HepG2 (cell line): ENCODE results near the gene TMEM117. TPM values are rescaled to one million over a fixed set of nuclear protein-coding genes. Genes with fewer than 3 reads are reported as not detected.
"Not testable (repeated sequence)": the region's sequence is repeated elsewhere in the genome, so short reads cannot be mapped to it uniquely, and the experiment has no call there.

ENCODE experiments used
- ATAC-seq: fragments of 200-7000 bp; cut with Tn5 transposase; 3 replicates; pipeline ENCODE4 v1.9.1; 2020; ENCODE audit warnings: mild to moderate bottlenecking, moderate library complexity
- BruUV-seq: library from RNA; stranded (reverse); fragments of 400-500 nt; replicated peaks from 2 replicates; lab custom pipeline; 2021; lab: Mats Ljungman, UMichigan
- CTCF ChIA-PET: fragments of 300-600 bp; formaldehyde crosslinking; extraction: SDS; loops from one replicate; lab custom pipeline; 2021; ENCODE audit warnings: low total read pairs, inconsistent platforms, low intra/inter-chr PET ratio; lab: Yijun Ruan, JAX
- POLR2A ChIA-PET: fragments of 350-600 bp; sonication (Branson Sonifier 250); formaldehyde crosslinking; loops from one replicate; lab custom pipeline; 2020; ENCODE audit warnings: antibody characterized with exemption, inconsistent platforms; lab: Yijun Ruan, JAX
- DNase-seq: peaks from one replicate; pipeline ENCODE4 v3.0.0-alpha.2; 2015; ENCODE audit warnings: low spot score
- FAIRE-seq: peaks from 3 replicates; lab custom pipeline; 2011; peaks lifted over from hg19 to GRCh38; lab: Jason Lieb, UNC
- H2AFZ ChIP-seq: one replicate; pipeline ENCODE4 v1.6.1; 2011; ENCODE audit warnings: low read length, inconsistent platforms
- H3K27ac ChIP-seq: fragments of 300-600 bp; 3 replicates; pipeline ENCODE4 v1.8.0; 2011; ENCODE audit warnings: mixed run types, mild to moderate bottlenecking, mixed read lengths, low read length, inconsistent platforms; ENCODE audit not compliant: insufficient read depth; ENCODE audit errors: extremely low read length
- H3K27me3 ChIP-seq, 2 experiments: fragments of 200-600 bp in 1 of 2; 2 replicates in 1 of 2; 3 replicates in 1 of 2; pipeline versions ENCODE4 v1.6.0 to v1.8.0; 2011; ENCODE audit warnings: low read length in 2 of 2, mild to moderate bottlenecking in 2 of 2, moderate library complexity in 2 of 2, inconsistent platforms in 1 of 2; ENCODE audit not compliant: insufficient read depth in 2 of 2, control insufficient read depth in 1 of 2
- H3K36me3 ChIP-seq, 2 experiments: fragments of 200-600 bp in 1 of 2; replicated peaks in 1 of 2; 2 replicates in 1 of 2; 3 replicates in 1 of 2; pipeline versions ENCODE4 v1.5.1 to v1.8.0; 2011; ENCODE audit warnings: low read length in 2 of 2, inconsistent platforms in 1 of 2; ENCODE audit not compliant: insufficient read depth in 2 of 2, control insufficient read depth in 1 of 2
- H3K4me1 ChIP-seq: 2 replicates; pipeline ENCODE4 v1.5.1; 2012; ENCODE audit warnings: low read length, inconsistent platforms; ENCODE audit not compliant: insufficient read depth
- H3K4me2 ChIP-seq: 2 replicates; pipeline ENCODE4 v1.6.0; 2011; ENCODE audit warnings: low read depth, low read length, inconsistent platforms
- H3K4me3 ChIP-seq, 3 experiments: fragments of 200-600 bp in 1 of 3; sonication (generic), shearing (Covaris generic) in 1 of 3; replicated peaks in 1 of 3; 2 replicates each; pipeline ENCODE4 v1.5.1; 2011 to 2016; ENCODE audit warnings: low read length in 3 of 3, inconsistent platforms in 2 of 3, low read depth in 2 of 3, mild to moderate bottlenecking in 2 of 3, control low read depth in 1 of 3, mixed read lengths in 1 of 3; ENCODE audit not compliant: insufficient read depth in 1 of 3
- H3K79me2 ChIP-seq: one replicate; pipeline ENCODE4 v1.6.1; 2011; ENCODE audit warnings: low read length, inconsistent platforms; ENCODE audit not compliant: insufficient read depth
- H3K9ac ChIP-seq: 2 replicates; pipeline ENCODE4 v1.6.0; 2011; ENCODE audit warnings: mild to moderate bottlenecking, low read depth, low read length, inconsistent platforms; ENCODE audit not compliant: insufficient read depth
- H3K9me3 ChIP-seq: 2 replicates; pipeline ENCODE4 v1.5.1; 2012; ENCODE audit warnings: mild to moderate bottlenecking, low read length
- H4K20me1 ChIP-seq: 2 replicates; pipeline ENCODE4 v1.6.0; 2011; ENCODE audit warnings: inconsistent platforms, mild to moderate bottlenecking, low read length, moderate library complexity; ENCODE audit not compliant: insufficient read depth
- EP300 ChIP-seq, 3 experiments: sonication (generic) in 1 of 3; formaldehyde crosslinking in 1 of 3; IDR thresholded peaks; 2 replicates each; pipeline versions ENCODE4 v1.5.1 to v1.6.1; 2011 to 2020; ENCODE audit warnings: low read depth in 2 of 3, low read length in 2 of 3, borderline replicate concordance in 1 of 3, improper control_type of control experiment in 1 of 3, mild to moderate bottlenecking in 1 of 3, missing genetic modification reagents in 1 of 3, moderate library complexity in 1 of 3
- FOXP1 ChIP-seq, 2 experiments: fragments of 450-650 bp in 1 of 2; IDR thresholded peaks; 2 replicates each; pipeline ENCODE4 v1.6.1; 2017 to 2018; ENCODE audit warnings: antibody characterized with exemption in 1 of 2
- GATA4 ChIP-seq: sonication (generic); IDR thresholded peaks from 2 replicates; pipeline ENCODE4 v1.6.1; 2016; ENCODE audit warnings: antibody characterized with exemption, low read depth, borderline replicate concordance
- GFI1 ChIP-seq: sonication (generic); formaldehyde crosslinking; IDR thresholded peaks from 2 replicates; pipeline ENCODE4 v1.5.0; 2020; ENCODE audit warnings: missing genetic modification reagents, mild to moderate bottlenecking, borderline replicate concordance
- HNF4A ChIP-seq: sonication (generic); formaldehyde crosslinking; IDR thresholded peaks from 2 replicates; pipeline ENCODE4 v1.4.0; 2020; ENCODE audit warnings: missing genetic modification reagents
- HNF4G ChIP-seq, 2 experiments: sonication (generic) in 1 of 2; formaldehyde crosslinking in 1 of 2; IDR thresholded peaks; 2 replicates each; pipeline versions ENCODE4 v1.4.0 to v1.6.1; 2011 to 2020; ENCODE audit warnings: borderline replicate concordance in 2 of 2, low read depth in 2 of 2, mild to moderate bottlenecking in 2 of 2, low read length in 1 of 2, missing genetic modification reagents in 1 of 2, moderate library complexity in 1 of 2
- MTA3 ChIP-seq: sonication (generic); formaldehyde crosslinking; IDR thresholded peaks from 2 replicates; pipeline ENCODE4 v1.4.0; 2020; ENCODE audit warnings: missing genetic modification reagents
- NCOR1 ChIP-seq: fragments of 200-600 bp; sonication (generic); IDR thresholded peaks from 2 replicates; pipeline ENCODE4 v1.7.0; 2017; ENCODE audit warnings: antibody characterized with exemption, low read length, borderline replicate concordance
- NR2C2 ChIP-seq: sonication (generic); formaldehyde crosslinking; IDR thresholded peaks from 2 replicates; pipeline ENCODE4 v1.4.0; 2020; ENCODE audit warnings: missing genetic modification reagents, mild to moderate bottlenecking, moderate library complexity, borderline replicate concordance
- NR2F2 ChIP-seq: IDR thresholded peaks from 2 replicates; pipeline ENCODE4 v1.6.1; 2012; ENCODE audit warnings: low read depth, inconsistent platforms, borderline replicate concordance
- SOX13 ChIP-seq, 3 experiments: fragments of 450-650 bp in 1 of 3; sonication (generic) in 1 of 3; formaldehyde crosslinking in 1 of 3; IDR thresholded peaks in 2 of 3; conservative IDR thresholded peaks in 1 of 3; 2 replicates each; pipeline versions ENCODE4 v1.5.0 to v1.6.1; 2016 to 2020; ENCODE audit warnings: antibody characterized with exemption in 1 of 3, mild to moderate bottlenecking in 1 of 3, missing compliant biosample characterization in 1 of 3, missing genetic modification reagents in 1 of 3, moderate library complexity in 1 of 3
- TCF7 ChIP-seq: sonication (generic); IDR thresholded peaks from 2 replicates; pipeline ENCODE4 v1.6.1; 2016; ENCODE audit warnings: antibody characterized with exemption, low read depth
- ZMYM2 ChIP-seq: sonication (generic); formaldehyde crosslinking; IDR thresholded peaks from 2 replicates; pipeline ENCODE4 v1.8.0; 2022; ENCODE audit warnings: mild to moderate bottlenecking, missing genetic modification reagents
- ZNF451 ChIP-seq: sonication (generic); formaldehyde crosslinking; IDR thresholded peaks from 2 replicates; pipeline ENCODE4 v1.5.0; 2020; ENCODE audit warnings: mild to moderate bottlenecking, missing genetic modification reagents
- WGBS: methylation state at CpG from one replicate; pipeline ENCODE4 v1.1.6; 2017; ENCODE audit warnings: low lambda C conversion rate; 5-methylcytosine and 5-hydroxymethylcytosine counted together
- in situ Hi-C: cut with HindIII; loops from 2 replicates; pipeline ENCODE4 v1.10.0; 2017; ENCODE audit warnings: low pct_unique_long_range_greater_than_20kb; ENCODE audit not compliant: extremely low pct_ligation_motif_present
- intact Hi-C: fragments of 100-400 bp; cut with micrococcal nuclease; formaldehyde crosslinking; loops from one replicate; pipeline ENCODE4 v1.10.0; 2022; ENCODE audit not compliant: unreplicated experiment
- polyA plus RNA-seq, 8 experiments: library from polyadenylated mRNA; depleted of rRNA in 3 of 8; stranded (reverse) in 7 of 8; unstranded in 1 of 8; fragments of >200 nt; fragmentation: Illumina TruSeq in 4 of 8; extraction: Trizol in 4 of 8; gene quantifications; 2 replicates each; pipeline versions ENCODE4 v1.2.1 to v1.2.3, GENCODE V29; 2011 to 2016; ENCODE audit warnings: low read depth in 4 of 8, missing spikeins in 1 of 8, mixed read lengths in 1 of 8; ENCODE audit not compliant: insufficient read depth in 1 of 8
- total RNA-seq, 5 experiments: library from RNA; depleted of rRNA; stranded (reverse); fragments of >200 nt; fragmentation: Illumina TruSeq; extraction: Trizol; gene quantifications; 2 replicates each; pipeline ENCODE4 v1.2.3, GENCODE V29; 2016; ENCODE audit warnings: low read depth in 1 of 5
- TF ChIP-seq, protein P1 (sequence below): sonication (generic); formaldehyde crosslinking; IDR thresholded peaks from 2 replicates; pipeline ENCODE4 v1.5.0; 2020; ENCODE audit warnings: missing genetic modification reagents, mild to moderate bottlenecking, borderline replicate concordance
- TF ChIP-seq, protein P2 (sequence below): sonication (generic); formaldehyde crosslinking; conservative IDR thresholded peaks from 2 replicates; pipeline ENCODE4 v1.4.0; 2020; ENCODE audit warnings: mild to moderate bottlenecking, missing genetic modification reagents, moderate library complexity

The TMEM117 gene
- total and polyA plus RNA-seq, 2 of the 13 experiments (the other 11 are each of a cell fraction or from before 2014, with no cell fraction given), result 2.8 to 8.5 TPM

DNA sequence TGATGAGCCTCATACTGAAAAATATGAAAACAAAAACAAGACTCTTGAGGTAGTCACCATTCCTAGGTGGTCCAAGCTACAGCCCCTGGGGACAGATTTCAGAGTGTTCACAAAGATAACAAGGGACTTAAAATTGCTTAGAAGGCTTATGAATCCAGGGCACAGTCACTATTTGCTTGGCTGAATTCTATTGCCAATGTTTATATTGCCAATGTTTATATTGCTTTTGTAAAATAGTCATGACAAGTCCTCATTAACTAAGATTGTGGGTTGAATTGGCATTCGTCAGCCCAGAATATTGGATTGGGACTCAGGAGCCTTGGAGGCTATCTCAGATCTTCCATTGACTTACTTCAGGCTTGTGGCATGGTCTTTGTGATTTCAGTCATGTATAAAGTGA, 6.4 kb downstream of the TMEM117 start (continued):
- TF ChIP-seq ZNF451 (CRISPR knock-in tag) (no peak), MTA3 (CRISPR knock-in tag) (no peak)
- TF ChIP-seq, protein P1, sequence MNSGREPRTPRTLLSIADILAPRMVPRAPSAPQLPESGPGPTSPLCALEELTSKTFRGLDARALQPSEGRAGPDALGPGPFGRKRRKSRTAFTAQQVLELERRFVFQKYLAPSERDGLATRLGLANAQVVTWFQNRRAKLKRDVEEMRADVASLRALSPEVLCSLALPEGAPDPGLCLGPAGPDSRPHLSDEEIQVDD (CRISPR knock-in tag), result no peak

- H3K4me3 ChIP-seq; H3K4me2 ChIP-seq; H3K27me3 ChIP-seq; H2AFZ ChIP-seq; H3K9me3 ChIP-seq; H3K36me3 ChIP-seq; POLR2A ChIA-PET; FAIRE-seq; H4K20me1 ChIP-seq; CTCF ChIA-PET; H3K9ac ChIP-seq; H3K27ac ChIP-seq; ATAC-seq; intact Hi-C loops; H3K79me2 ChIP-seq; in situ Hi-C loops; TF ChIP-seq EP300 (CRISPR knock-in tag; IDR thresholded peaks at IDR 0.05; ENCODE audit: borderline replicate concordance); SOX13 (IDR thresholded peaks at IDR 0.05); HNF4G (CRISPR knock-in tag; IDR thresholded peaks at IDR 0.05; ENCODE audit: borderline replicate concordance, low read depth); FOXP1 (IDR thresholded peaks at IDR 0.05): not testable (repeated sequence)
- 63% methylated on average over 4 of the region's 4 CpGs for WGBS
- DNase-seq, result peak; percentile 21
- peaks cover 14% of the 10 kb centered on the region for H3K4me1 ChIP-seq
- TSS peak; percentile 21 for BruUV-seq
- TF ChIP-seq TCF7, result peak; percentile 35; the same call in 1 of the 2 replicates
- TF ChIP-seq ZMYM2 (CRISPR knock-in tag), result 0 out of 2 replicates have a peak, but pooled peaks have one; percentile 40
- peak; percentile 32; the same call in 1 of the 2 replicates for TF ChIP-seq NR2F2
- 0 out of 2 replicates have a peak, but pooled peaks have one; percentile 23 for TF ChIP-seq GATA4
- TF ChIP-seq EP300 (IDR thresholded peaks at IDR 0.05; ENCODE audit: low read depth in 2 of 2, low read length in 2 of 2), result 0 out of 4 replicates have a peak, but pooled peaks of 1 of the 2 experiments have one; percentile 7
- peak; percentile 70 for TF ChIP-seq NR2C2 (CRISPR knock-in tag)
- TF ChIP-seq SOX13 (CRISPR knock-in tag; conservative IDR thresholded peaks at IDR 0.05 in 1 of 2, IDR thresholded peaks at IDR 0.05 in 1 of 2), result peak in 1 of 2 experiments; percentile 46; a peak in 2 of 4 replicates
- peak; percentile 59; the same call in 1 of the 2 replicates for TF ChIP-seq NCOR1
- TF ChIP-seq HNF4A (CRISPR knock-in tag), result peak; percentile 81
- TF ChIP-seq HNF4G (IDR thresholded peaks at IDR 0.05; ENCODE audit: borderline replicate concordance, low read depth, low read length), result peak; percentile 53; the same call in 1 of the 2 replicates
- TF ChIP-seq GFI1 (CRISPR knock-in tag), result peak; percentile 41; the same call in 1 of the 2 replicates
- TF ChIP-seq FOXP1 (CRISPR knock-in tag; IDR thresholded peaks at IDR 0.05), result peak; percentile 45; the same call in 1 of the 2 replicates
- TF ChIP-seq, protein P2, sequence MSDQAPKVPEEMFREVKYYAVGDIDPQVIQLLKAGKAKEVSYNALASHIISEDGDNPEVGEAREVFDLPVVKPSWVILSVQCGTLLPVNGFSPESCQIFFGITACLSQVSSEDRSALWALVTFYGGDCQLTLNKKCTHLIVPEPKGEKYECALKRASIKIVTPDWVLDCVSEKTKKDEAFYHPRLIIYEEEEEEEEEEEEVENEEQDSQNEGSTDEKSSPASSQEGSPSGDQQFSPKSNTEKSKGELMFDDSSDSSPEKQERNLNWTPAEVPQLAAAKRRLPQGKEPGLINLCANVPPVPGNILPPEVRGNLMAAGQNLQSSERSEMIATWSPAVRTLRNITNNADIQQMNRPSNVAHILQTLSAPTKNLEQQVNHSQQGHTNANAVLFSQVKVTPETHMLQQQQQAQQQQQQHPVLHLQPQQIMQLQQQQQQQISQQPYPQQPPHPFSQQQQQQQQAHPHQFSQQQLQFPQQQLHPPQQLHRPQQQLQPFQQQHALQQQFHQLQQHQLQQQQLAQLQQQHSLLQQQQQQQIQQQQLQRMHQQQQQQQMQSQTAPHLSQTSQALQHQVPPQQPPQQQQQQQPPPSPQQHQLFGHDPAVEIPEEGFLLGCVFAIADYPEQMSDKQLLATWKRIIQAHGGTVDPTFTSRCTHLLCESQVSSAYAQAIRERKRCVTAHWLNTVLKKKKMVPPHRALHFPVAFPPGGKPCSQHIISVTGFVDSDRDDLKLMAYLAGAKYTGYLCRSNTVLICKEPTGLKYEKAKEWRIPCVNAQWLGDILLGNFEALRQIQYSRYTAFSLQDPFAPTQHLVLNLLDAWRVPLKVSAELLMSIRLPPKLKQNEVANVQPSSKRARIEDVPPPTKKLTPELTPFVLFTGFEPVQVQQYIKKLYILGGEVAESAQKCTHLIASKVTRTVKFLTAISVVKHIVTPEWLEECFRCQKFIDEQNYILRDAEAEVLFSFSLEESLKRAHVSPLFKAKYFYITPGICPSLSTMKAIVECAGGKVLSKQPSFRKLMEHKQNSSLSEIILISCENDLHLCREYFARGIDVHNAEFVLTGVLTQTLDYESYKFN, result peak; percentile 40; the same call in 1 of the 2 replicates
Observed at GRCh38 chr12:43847425-43848225, 11.7 kb downstream of the TMEM117 start.
